ENCODE measurements around the gene PDE6H. TPM values are rescaled to one million over a fixed set of nuclear protein-coding genes. Genes with fewer than 3 reads are reported as not detected.

The PDE6H gene
- polyA plus RNA-seq, 1 donor (not counting 4 experiments of a cell fraction or from before 2014, with no cell fraction given) = not detected

DNA sequence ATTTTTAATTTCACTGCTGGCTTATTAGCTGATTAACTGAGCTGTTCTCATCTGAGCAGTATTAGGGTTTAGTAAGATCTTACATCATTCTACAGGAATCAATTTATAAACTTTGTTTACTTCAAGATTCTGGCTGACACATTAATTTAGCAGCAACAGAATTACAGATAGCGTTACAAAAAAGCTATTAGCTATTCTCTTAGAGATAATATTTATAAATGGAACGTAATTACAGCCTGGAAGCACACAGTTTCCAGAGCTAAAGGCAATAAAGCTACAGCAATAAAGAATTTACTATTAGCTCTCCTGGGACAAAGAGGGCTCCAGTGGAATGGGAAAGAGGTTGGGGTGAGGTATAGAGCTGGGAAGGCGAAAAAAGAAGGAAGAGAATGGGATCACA lies 34.7 kb downstream of the PDE6H start:
- TF ChIP-seq, protein P1, sequence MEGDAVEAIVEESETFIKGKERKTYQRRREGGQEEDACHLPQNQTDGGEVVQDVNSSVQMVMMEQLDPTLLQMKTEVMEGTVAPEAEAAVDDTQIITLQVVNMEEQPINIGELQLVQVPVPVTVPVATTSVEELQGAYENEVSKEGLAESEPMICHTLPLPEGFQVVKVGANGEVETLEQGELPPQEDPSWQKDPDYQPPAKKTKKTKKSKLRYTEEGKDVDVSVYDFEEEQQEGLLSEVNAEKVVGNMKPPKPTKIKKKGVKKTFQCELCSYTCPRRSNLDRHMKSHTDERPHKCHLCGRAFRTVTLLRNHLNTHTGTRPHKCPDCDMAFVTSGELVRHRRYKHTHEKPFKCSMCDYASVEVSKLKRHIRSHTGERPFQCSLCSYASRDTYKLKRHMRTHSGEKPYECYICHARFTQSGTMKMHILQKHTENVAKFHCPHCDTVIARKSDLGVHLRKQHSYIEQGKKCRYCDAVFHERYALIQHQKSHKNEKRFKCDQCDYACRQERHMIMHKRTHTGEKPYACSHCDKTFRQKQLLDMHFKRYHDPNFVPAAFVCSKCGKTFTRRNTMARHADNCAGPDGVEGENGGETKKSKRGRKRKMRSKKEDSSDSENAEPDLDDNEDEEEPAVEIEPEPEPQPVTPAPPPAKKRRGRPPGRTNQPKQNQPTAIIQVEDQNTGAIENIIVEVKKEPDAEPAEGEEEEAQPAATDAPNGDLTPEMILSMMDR (optimal IDR thresholded peaks at IDR 0.05 in 1 of 3, IDR thresholded peaks at IDR 0.05 in 1 of 3, conservative IDR thresholded peaks at IDR 0.05 in 1 of 3; ENCODE audit: extremely low read depth in 1 of 3, insufficient read depth in 2 of 3, low read length in 3 of 3) = no peak
- TF ChIP-seq EZH2 (IDR thresholded peaks at IDR 0.05; ENCODE audit: low read length) = no peak
- Histone ChIP-seq H3K9ac (ENCODE audit: control insufficient read depth, extremely low read depth, insufficient read depth, low read length) (no peak overlapping the region), H3K9me3 (ENCODE audit: control insufficient read depth, low read depth, low read length) (no peaks in the 10 kb centered on the region), H3K4me3 (ENCODE audit: control insufficient read depth in 2 of 3, extremely low read depth in 1 of 3, insufficient read depth in 2 of 3, low read depth in 1 of 3, low read length in 3 of 3) (no peak overlapping the region), H3K4me1 (ENCODE audit: control insufficient read depth, extremely low read depth, insufficient read depth, low read length) (no peaks in the 10 kb centered on the region), H4K20me1 (ENCODE audit: control insufficient read depth, extremely low read depth, insufficient read depth, low read length) (no peaks in the 10 kb centered on the region), H3K27me3 (ENCODE audit: control insufficient read depth, extremely low read depth, insufficient read depth, low read length) (peaks cover 4% of the 10 kb centered on the region), H2AFZ (ENCODE audit: control insufficient read depth, low read length) (no peak overlapping the region), H3K9me1 (ENCODE audit: control insufficient read depth, extremely low read depth, insufficient read depth, low read length) (no peaks in the 10 kb centered on the region), H3K4me2 (ENCODE audit: control insufficient read depth, extremely low read depth, insufficient read depth, low read depth, low read length) (no peak overlapping the region), H3K36me3 (ENCODE audit: control insufficient read depth in 2 of 2, extremely low read depth in 1 of 2, insufficient read depth in 2 of 2, low read length in 2 of 2) (no peaks in the 10 kb centered on the region), H3K27ac (ENCODE audit: control insufficient read depth, insufficient read depth, low read length) (no peak overlapping the region), H3K79me2 (ENCODE audit: control insufficient read depth, insufficient read depth, low read length) (no peaks in the 10 kb centered on the region)
- DNase-seq (ENCODE audit: low read depth, low spot score) = no peak
- dilution Hi-C loops (cut with MboI; ENCODE audit: extremely low pct_ligation_motif_present, low sequenced_read_pairs) = no loop called here
- no peak for FAIRE-seq

DNA sequence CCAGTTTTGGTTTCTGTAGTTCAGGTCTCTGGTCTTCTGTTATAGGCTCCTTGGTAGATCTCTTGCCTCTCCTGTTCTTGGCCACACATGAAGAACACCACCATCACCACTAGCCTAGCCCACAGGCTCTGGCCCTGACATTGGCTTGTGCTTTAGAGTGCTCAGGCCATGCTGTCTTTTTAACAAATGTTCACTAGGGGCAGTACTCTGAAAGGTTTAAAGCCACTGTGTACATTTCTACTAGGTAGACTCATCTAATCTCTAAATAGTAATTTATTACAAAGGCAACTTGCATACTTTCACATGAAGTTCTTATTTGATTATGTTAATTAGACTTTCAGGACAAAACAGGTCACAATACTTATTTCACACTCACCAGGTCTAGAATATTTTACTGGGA lies 38.3 kb downstream of the PDE6H start:
- Histone ChIP-seq H2AFZ (ENCODE audit: control insufficient read depth, low read length) (no peak overlapping the region), H3K27me3 (ENCODE audit: control insufficient read depth, extremely low read depth, insufficient read depth, low read length) (no peaks in the 10 kb centered on the region), H3K9ac (ENCODE audit: control insufficient read depth, extremely low read depth, insufficient read depth, low read length) (no peak overlapping the region), H3K4me1 (ENCODE audit: control insufficient read depth, extremely low read depth, insufficient read depth, low read length) (no peaks in the 10 kb centered on the region), H4K20me1 (ENCODE audit: control insufficient read depth, extremely low read depth, insufficient read depth, low read length) (no peaks in the 10 kb centered on the region), H3K4me3 (ENCODE audit: control insufficient read depth in 2 of 3, extremely low read depth in 1 of 3, insufficient read depth in 2 of 3, low read depth in 1 of 3, low read length in 3 of 3) (no peak overlapping the region), H3K4me2 (ENCODE audit: control insufficient read depth, extremely low read depth, insufficient read depth, low read depth, low read length) (no peak overlapping the region), H3K27ac (ENCODE audit: control insufficient read depth, insufficient read depth, low read length) (no peak overlapping the region), H3K9me1 (ENCODE audit: control insufficient read depth, extremely low read depth, insufficient read depth, low read length) (no peaks in the 10 kb centered on the region), H3K79me2 (ENCODE audit: control insufficient read depth, insufficient read depth, low read length) (no peaks in the 10 kb centered on the region), H3K36me3 (ENCODE audit: control insufficient read depth in 2 of 2, extremely low read depth in 1 of 2, insufficient read depth in 2 of 2, low read length in 2 of 2) (no peaks in the 10 kb centered on the region), H3K9me3 (ENCODE audit: control insufficient read depth, low read depth, low read length) (no peaks in the 10 kb centered on the region)
- dilution Hi-C loops (cut with MboI; ENCODE audit: extremely low pct_ligation_motif_present, low sequenced_read_pairs) = no loop called here
- TF ChIP-seq, protein P1 (optimal IDR thresholded peaks at IDR 0.05 in 1 of 3, IDR thresholded peaks at IDR 0.05 in 1 of 3, conservative IDR thresholded peaks at IDR 0.05 in 1 of 3; ENCODE audit: extremely low read depth in 1 of 3, insufficient read depth in 2 of 3, low read length in 3 of 3) = peak in 2 of 3 experiments; percentile 5 to 34
- TF ChIP-seq EZH2 (IDR thresholded peaks at IDR 0.05; ENCODE audit: low read length) = no peak
- no peak for FAIRE-seq
- no peak for DNase-seq (ENCODE audit: low read depth, low spot score)

All from keratinocyte (primary cell).